ENCODE data around the gene C1orf53.
"Not testable (repeated sequence)": the region's sequence is repeated elsewhere in the genome, so short reads cannot be mapped to it uniquely, and the experiment has no call there.

Gene C1orf53

GRCh38 chr1:197920414-197921117 lies 18.1 kb downstream of the C1orf53 start:
- no peak overlapping the region for H3K4me3 ChIP-seq (ENCODE audit: low read depth, low read length)

GRCh38 chr1:197921235-197922069 lies 19.0 kb downstream of the C1orf53 start:
- H3K4me3 ChIP-seq (ENCODE audit: low read depth, low read length), result peak overlapping the region; percentile 47

- no peak overlapping the region for H3K4me3 ChIP-seq (ENCODE audit: low read depth, low read length)
Measured at GRCh38 chr1:197922070-197922390, 19.6 kb downstream of the C1orf53 start.

GRCh38 chr1:197923038-197923437 lies 20.6 kb downstream of the C1orf53 start:
- no peak overlapping the region for H3K4me3 ChIP-seq (ENCODE audit: low read depth, low read length)

DNA sequence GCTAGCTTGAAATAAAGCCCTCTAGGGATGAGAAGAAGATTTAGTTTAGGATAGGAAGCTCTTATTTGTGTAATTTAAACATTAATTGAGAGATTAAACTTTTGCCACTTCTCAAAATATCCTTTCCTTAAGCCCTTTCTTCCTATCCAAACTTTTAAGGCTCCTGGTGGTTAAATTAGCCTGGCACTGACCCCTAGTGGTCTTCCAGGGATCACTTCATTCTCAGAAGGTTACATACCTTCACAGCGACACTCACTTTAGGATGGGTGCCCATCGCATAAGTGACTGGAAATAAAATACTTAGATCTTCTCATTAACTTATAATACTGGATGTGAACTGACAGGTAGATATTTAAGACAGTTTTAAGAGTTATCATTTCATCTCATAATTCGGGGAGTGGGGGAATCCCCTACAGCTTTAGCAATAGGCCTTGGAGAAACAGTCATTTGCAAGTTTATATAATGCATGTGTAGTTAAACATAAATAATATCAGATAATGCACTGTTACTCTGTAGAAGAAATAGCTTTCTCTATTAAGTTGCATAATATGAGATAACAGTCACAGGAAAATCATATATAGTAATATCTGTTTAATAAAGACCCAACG lies 22.2 kb downstream of the C1orf53 start:
- H3K4me3 ChIP-seq (ENCODE audit: low read depth, low read length), result no peak overlapping the region

DNA sequence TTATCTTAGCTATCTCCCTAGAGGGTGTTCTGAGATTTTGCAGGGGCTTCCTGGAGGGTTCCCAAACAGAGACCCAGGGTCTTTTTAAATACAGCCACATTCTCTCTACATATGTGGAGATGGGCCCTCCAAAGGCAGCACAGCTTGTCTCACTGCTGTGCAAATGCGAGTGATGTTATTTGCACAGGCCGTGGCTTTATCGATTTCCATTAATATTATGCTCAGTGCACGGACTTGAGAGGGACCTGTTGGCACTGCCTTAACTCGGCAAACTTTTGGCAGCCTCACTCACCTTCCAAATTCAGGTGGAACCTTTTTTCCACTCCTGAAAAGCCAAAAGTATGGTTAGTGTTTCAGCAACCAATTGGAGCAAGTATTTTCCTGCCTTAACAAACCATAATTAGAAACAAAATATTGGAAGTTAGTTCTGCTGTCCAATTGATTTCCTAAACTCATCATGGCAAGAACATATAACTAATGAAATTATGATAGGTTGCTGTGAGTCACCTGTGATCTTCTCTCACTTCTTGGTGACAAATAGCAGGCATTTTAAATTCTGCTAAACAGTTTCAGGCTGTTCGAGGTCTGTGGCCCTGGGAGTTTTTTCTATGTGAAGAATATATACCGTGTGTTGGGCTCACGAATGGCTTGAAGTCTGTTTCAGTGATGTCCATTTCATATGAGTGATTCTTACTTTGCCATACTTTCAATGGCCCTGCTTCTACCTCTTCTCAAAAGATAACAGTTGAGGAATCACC lies 25.7 kb downstream of the C1orf53 start:
- H3K4me3 ChIP-seq (ENCODE audit: low read depth, low read length), result no peak overlapping the region

GRCh38 chr1:197928849-197929336 lies 26.5 kb downstream of the C1orf53 start:
- H3K4me3 ChIP-seq (ENCODE audit: low read depth, low read length), result peak overlapping the region; percentile 34

DNA sequence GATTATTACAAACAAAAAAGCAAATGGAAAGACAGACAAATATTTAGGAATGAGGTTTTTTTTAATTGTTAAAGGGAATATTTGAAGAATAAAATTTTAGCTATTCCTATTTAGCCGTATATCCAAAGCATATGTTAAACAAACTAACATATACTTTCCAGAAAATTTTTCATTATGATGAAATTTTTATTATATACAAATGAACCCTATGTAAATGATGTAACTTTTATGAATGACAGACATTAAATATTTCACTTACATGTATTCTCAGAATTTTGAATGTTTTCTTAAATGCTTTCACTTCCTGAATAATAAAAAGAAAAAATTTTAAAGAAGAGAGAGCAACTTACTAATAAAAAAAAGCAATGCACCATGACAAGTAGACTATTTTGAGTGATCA lies 30.6 kb downstream of the C1orf53 start:
- H3K4me3 ChIP-seq (ENCODE audit: low read depth, low read length), result no peak overlapping the region

DNA sequence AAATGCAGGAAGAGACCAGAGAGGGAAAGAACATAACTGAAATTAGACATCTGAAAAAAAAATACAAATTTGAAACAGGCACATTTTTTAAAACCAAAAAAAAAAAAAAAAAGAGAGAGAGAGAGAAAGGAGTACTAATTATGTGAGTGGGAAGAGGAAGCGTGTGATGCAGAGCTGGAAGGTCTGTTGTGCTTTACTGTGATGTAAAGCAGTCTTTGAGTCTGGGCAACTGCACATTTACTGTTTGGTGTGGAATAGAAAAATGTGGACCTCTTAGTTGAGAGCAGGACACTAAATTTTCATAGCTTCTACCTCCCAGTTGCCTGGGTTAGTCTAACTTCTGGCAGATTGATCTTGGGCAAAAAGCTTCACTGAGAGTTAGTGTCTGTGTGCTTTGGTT lies 31.2 kb downstream of the C1orf53 start:
- H3K4me3 ChIP-seq (ENCODE audit: low read depth, low read length), result no peak overlapping the region

GRCh38 chr1:197937381-197937780 lies 35.0 kb downstream of the C1orf53 start:
- H3K4me3 ChIP-seq (ENCODE audit: low read depth, low read length), result no peak overlapping the region

DNA sequence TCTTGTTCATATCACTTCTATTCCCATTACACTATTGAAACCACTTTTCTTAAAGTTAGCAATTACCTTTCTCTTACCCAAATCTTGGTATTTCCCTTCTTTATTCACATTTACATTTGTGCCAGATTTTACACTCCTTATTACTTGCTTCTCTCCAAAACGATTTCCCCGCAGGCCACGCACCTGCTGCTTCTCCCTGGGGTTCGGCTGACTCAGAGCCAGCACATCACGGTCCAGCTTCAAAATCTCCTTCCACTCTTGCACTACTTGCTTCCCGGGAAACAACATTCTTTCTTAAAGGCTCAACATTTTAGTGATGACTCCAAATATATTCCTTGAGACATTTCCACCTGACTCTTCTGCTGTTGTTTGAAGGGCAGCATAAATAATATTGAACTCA lies 35.5 kb downstream of the C1orf53 start:
- no peak overlapping the region for H3K4me3 ChIP-seq (ENCODE audit: low read depth, low read length)

DNA sequence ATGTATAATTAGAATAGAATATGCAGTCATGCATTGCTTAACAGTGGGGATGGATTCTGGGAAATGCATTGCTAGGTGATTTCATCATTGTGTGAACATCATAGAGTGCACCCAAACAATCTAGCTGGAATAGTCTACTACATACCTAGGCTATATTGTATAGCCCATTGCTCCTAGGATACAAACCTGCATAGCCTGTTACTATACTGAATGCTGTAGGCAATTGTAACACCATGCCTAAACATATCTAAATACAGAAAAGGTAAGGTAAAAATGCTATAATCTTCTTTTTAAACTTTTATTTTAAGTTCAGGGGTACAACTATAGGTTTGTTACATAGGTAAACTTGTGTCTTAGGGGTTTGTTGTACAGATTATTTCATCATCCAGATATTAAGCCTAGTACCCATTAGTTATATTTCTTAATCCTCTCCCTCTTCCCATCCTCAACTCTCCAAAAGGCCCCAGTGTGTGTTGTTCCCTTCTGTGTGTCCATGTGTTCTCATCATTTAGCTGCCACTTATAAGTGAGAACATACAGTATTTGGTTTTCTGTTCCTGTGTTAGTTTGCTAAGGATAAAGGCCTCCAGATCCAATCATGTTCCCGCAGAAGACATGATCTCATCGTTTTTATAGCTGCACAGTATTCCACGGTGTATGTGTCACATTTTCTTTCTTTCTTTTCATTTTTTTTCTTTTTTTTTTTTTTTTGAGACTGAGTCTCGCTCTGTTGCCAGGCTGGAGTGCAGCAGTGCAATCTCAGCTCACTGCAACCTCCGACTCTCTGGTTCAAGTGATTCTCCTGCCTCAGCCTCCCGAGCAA lies 36.9 kb downstream of the C1orf53 start:
- not testable (repeated sequence) for H3K4me3 ChIP-seq (ENCODE audit: low read depth, low read length)

DNA sequence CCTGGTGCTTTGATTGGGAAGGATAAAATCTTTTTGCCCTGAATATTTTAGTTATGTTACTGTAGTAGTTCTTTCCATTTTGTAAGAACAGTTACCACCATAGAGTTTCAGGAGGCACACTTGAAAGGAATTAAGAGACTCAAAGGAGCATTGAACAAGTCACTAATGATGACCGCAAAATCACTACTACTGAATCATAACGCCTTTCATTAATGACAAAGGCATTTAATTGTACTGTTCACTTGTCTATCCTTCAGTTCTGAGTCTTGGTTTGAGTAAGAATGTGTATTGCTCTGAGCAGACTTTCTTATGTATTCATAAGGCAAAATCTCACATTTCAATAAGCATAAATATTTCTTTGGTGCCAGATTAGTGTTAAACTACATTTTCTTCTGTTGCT lies 39.6 kb downstream of the C1orf53 start:
- H3K4me3 ChIP-seq (ENCODE audit: low read depth, low read length), result no peak overlapping the region

- H3K4me3 ChIP-seq (ENCODE audit: low read depth, low read length), result no peak overlapping the region
Measured at GRCh38 chr1:197944485-197944884, 42.1 kb downstream of the C1orf53 start.

DNA sequence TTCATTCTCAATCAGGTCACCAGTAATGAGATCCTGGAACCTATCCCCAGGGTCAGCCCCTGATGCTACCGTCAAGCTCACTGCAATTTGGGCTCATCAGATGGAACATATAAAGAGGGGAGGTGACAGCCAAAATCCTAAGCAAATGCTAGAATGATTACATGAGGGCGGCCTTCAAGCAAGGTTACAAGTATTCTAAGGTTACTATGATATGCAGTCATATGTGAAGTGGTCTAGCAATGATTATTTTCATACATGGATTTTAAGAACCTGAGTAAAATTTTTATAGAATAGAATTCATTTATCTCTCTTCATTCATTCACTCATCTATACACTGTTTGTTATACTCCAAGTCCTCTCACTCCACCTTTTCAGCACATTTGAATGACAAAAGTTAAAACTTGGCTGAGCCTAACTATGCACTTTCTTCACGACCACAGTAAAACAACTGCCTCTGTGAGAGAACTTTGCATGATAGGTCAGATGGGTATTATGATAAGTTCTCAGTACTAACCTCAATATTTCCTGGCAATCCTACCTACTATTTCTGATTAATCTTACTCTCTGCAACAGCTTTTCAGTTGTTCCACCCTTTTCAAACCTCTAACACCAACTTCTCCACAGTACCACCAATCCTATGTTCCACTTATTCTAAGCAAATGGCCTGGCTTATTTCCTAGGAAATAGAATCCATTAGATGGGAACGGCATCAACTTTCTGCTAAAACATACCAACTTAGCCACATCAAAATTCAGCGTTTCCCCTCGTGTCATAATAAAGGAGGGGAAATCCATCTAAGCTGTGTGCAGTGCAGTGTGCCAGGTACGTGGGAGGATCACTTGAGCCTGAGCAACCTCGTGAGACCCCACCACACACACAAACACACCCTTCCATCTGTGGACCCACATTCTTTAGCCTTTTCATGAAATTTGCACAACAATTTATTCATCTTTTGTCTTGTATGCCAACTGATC lies 46.8 kb downstream of the C1orf53 start:
- H3K4me3 ChIP-seq (ENCODE audit: low read depth, low read length), result no peak overlapping the region

DNA sequence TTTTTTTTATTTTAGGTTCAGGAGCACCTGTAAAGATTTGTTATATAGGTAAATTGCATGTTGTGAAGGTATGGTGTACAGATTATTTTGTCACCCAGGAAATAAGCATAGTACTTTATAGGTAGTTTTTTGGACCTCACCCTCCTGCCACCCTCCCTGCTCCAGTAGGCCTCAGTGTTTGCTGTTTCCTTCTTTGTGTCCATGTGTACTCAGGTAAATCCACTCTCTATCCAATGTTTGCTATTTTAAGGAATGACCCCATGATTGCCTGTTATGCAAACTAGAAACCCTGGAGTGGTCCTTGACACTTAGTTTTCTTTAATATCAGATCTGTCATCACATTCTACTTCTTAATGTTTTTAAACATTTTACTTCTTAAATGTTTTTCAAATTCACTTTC lies 48.7 kb downstream of the C1orf53 start:
- no peak overlapping the region for H3K4me3 ChIP-seq (ENCODE audit: low read depth, low read length)

DNA sequence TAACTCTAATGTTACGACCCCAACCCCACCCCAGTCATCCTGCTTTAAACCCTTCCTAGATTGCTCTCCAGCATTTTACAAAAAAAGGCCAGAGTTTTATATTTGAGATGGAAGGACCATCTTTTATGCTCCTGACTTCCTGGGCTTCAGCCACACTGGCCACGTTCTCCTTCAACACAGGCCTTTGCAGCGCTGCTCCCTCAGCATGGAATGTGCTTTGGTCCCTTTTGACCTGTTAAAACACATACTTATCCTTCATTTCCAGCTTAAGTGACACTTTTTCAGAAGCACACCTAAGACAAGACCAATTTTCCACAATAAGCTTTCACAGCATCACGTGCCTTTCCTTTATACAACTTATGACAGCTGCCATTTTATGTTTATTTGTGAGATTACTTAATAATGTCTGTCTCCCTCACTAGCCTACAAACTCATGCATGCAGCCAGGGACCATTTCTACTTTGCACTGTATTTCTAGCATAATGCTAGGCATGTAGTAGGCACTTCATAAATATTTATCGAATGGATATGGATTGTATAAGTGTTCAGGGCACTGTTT lies 49.3 kb downstream of the C1orf53 start:
- H3K4me3 ChIP-seq (ENCODE audit: low read depth, low read length), result no peak overlapping the region

- H3K4me3 ChIP-seq (ENCODE audit: low read depth, low read length), result not testable (repeated sequence)
Measured at GRCh38 chr1:197953472-197953871, 51.0 kb downstream of the C1orf53 start.
